Stimulated activated CD8-positive, alpha-beta memory T cell treated with anti-CD3 and anti-CD28 coated beads, Interleukin-4, amount 100 ng/mL, for 1 hour (primary cell): Measurements from ENCODE around the gene CAMK1D.

Experiments used
- DNase-seq, 2 donors: peaks; one replicate each; pipeline ENCODE4 v3.0.0-alpha.2; 2020; ENCODE audit warnings: low read depth in 2 of 2, low spot score in 1 of 2

The CAMK1D gene

GRCh38 chr10:12644380-12645144 lies 295.2 kb downstream of the CAMK1D start:
- DNase-seq: no peak

DNA sequence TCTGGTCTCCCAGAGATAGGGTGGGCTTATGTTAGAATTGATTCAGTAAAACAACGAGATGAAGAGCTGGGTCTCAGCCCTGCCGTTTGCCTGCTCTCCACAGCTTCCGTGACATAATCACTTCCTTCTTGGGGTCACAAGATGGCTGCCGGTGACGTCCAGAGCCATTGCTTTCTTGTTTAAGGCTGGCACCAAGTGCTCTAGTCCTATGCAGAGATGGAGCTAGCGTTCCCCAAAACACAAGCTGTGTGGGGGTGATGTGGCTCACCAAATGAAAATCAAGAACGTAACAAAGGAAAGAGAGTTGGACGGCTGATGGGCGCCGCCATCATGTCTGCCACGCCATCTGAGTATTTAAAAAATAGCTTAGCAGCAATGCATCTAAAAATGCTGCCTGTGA lies 296.1 kb downstream of the CAMK1D start:
- DNase-seq: no peak

- no peak for DNase-seq
These were observed 299.8 kb downstream of the CAMK1D start for GRCh38 chr10:12649012-12649584.

DNA sequence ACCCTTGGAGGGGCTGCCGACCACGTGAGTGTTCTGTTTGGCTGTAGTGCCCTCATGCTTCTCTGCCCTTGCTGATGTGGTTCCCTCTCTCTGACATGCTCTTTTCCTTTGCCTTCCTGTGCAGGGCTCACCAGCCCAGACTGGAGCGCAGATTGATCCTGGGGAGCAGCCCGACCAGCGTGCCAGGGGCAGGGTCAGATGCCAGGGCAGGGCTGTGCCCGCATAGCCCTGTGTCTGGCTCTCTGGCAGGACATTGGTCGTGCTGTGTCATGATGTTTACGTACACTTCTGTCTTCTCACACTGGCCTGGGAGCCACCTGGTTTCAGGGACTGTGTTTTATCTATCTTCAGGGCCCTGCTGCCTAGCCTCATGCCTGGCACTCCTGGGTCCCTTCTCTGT lies 300.8 kb downstream of the CAMK1D start:
- DNase-seq: no peak

DNA sequence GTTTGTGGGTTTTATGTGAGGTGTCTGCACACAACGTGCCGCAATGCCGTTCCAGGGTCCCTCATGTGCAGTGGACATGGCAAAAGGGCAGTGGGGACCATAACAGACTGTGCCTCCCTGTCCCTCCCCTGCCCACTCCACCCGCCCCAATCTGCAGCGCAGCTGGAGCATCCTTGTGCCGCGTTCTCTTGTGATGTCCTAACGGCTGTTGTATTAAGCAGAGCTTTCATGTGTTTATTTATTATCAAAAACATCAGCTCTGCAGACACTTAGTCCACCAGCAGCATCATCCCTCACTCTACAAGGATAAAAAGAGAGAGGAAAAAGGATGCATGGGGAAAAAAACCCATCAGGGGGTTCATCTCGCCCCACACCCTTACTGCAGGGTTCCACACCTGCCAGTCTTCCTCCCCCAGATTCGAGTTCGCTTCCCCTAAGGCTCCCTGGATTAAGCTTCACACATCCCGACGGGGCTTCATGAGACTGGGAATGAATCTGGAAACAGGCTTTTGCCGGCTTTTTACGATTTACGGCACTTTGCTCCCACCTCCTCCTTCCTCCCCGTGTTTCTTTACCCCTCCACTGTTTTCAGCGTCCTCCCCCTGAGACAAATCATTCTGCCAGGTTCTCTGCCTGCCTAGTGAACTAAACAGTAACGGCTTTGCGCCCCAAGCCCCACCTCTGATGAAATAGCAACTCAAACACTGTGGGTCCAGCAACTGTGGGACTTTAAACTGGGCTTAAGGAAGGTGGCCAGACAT lies 301.4 kb downstream of the CAMK1D start:
- no peak for DNase-seq

DNA sequence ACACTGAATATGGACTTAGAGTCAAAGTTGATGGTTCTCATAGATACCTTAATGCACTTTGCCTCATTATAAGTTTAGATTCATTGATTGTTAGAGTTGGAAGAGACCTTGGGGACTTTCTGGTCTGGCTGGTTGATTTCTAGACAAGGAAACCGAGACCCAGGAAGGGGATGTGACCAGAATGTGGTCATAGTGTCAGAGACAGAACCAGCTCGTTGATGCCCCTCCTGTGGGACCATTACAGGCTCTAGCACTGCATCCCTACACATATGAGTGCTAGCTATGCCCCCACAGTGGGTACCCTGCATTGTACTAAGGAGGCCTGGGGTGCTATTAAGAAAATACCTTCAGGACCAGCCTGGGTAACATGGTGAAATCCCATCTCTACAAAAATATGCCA lies 306.6 kb downstream of the CAMK1D start:
- DNase-seq: no peak

GRCh38 chr10:12656518-12657142 lies 307.3 kb downstream of the CAMK1D start:
- DNase-seq: no peak

DNA sequence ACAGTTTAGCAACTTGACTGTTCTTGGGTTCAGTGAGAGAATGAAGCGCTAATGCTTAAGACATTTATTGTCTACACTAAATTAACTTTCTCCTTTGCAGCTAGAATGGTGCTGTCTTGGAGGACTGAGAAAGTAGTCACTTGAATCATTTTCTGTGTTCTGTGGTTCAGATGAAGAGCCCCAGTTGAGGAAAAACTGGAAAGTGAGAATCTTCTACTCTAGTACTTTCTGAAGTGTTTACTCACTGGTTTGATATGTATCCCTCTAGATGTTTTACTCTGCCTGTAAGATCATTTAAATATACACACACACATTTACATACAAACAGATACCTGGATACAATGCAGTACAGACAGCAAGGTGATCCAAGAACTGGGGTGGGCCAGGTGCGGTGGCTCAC lies 308.1 kb downstream of the CAMK1D start:
- no peak for DNase-seq

GRCh38 chr10:12658526-12658925 lies 309.2 kb downstream of the CAMK1D start:
- no peak for DNase-seq

DNA sequence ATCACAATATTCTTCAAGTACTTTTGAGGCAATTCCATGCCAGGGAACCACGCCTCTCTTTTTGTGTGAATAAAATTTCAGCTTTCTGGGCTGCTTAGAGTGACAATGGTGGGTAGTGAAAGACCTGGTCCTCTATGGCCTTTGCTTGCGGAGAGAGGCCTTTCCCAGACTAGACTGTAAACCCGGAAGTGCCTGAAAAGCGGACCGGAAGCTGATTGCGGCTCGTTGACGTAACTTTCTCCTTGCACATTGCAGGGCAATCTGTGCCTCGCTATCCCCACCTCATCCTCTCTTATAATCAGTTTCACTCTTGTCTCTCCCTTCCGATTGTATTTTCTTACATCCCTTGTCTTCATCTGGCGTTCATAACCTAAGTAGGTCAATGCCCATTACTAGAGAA lies 310.4 kb downstream of the CAMK1D start:
- DNase-seq: no peak

- no peak for DNase-seq
These were observed 311.5 kb downstream of the CAMK1D start for GRCh38 chr10:12660812-12661211.

DNA sequence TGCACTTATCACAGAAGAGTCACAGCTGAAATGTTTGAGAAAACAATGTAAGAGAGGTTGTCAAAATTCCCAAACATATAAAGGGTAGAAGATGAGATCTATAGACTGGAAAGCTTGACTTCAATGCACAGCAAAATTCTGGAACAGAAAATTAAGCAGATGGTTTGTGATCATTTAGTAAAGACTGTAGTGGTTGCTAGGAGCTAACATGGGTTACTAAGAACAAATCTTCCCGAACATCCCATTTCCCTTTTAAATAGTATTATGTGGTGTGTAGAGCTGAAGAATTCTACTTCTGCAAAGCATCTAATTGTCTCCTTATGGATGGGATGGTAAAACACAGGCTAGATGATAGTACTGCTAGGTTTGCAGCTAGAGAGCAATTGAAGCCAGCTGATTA lies 312.3 kb downstream of the CAMK1D start:
- no peak for DNase-seq

DNA sequence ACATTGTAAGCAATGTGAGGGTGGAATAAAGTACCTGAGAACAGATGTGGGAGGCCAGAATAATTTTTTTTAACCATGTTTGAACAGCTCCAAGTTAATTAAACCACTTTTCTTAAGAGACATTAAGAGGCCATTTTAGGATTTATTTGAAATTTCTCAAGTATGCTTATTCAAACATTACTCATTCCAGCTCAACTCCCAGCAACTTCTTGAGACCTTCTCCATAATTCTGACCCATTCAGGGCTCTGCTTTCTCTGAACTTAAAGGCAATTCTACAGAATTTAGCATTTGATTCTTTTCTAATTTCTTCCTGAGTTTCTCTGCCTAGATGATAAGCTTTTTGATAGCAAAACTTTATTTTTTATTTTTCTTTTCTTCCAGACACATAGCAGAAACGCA lies 314.5 kb downstream of the CAMK1D start:
- no peak for DNase-seq

DNA sequence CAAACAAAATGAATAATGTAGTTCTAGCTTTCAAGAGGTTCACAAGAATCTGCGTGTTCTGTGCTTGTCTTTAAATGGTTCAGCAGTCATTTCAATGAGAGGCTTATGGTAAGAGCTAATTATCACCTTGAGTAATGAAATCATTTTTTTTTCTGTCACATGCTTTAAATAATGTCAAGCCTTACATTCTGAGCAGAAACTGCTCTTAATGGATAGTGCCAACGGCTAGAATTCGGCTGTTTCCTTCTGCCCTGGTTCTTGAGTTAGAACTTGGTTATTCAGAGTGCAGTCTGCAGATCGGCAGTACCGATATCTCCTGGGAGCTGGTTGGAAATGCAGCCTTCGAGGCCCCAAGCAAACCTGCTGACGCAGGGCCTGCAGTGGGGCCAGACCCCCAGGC lies 316.2 kb downstream of the CAMK1D start:
- no peak for DNase-seq

DNA sequence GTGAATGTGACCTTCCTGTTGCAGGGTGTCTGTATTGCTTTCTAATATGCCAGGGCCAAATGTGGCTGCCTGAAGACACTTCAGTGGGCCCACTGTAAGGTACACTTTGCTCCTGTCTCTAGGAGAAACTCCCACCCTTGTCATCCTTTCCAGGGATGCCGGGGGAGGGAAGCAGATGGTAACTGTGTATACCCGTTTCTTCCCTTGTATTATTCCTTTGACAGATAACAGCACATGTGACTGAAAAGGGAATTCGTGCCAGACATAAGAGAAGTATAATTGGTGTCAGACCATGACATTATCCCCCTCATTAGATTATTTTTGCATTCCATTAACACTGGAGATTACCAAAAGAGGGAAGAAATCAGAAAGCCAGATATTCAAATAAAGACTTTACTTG lies 317.7 kb downstream of the CAMK1D start:
- DNase-seq: no peak

DNA sequence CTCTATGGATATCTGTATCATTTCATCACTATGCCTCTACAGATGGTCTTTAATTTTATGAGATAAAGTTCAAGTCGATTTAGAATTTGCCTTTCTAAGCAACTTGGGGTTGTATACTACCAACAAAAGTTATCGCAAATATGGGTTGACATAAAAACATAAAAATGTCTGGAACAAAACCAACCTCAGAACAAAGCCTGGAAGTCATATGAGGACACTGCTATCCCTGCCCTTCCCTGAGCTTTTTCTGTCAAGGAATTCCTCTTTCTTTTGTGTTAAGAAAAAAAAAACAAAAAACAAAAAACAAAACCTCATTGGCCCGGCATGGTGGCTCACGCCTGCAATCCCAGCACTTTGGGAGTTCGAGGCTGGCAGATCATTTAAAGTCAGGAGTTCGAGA lies 319.3 kb downstream of the CAMK1D start:
- DNase-seq: no peak

- DNase-seq: no peak
These were observed 320.7 kb downstream of the CAMK1D start for GRCh38 chr10:12670004-12670403.

- DNase-seq: no peak
These were observed 325.8 kb downstream of the CAMK1D start for GRCh38 chr10:12675186-12675585.

GRCh38 chr10:12679636-12680035 lies 330.3 kb downstream of the CAMK1D start:
- DNase-seq: no peak

DNA sequence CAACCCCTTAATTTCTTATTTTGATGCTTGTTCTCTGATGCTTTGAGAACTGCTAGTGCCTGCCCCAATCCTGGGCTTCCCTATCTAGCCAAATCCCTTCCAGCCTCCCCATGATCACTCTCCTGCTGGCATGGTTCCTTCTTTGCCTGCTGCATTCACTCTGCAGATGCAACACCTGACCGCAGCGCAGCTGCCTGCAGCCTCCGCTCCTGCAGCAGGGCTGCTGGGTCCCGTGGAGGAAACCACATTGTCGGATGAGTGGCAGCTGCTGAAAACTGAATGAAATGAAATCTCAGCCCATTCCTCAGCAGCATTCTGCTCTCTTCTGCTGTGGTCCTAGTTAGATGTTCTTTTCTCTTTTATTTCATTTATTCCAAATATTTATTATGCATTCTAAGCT lies 331.9 kb downstream of the CAMK1D start:
- DNase-seq: no peak

- DNase-seq: no peak
These were observed 335.4 kb downstream of the CAMK1D start for GRCh38 chr10:12684784-12685183.
